Thoracic aorta (tissue), 2 donors: ENCODE results near the gene COL6A6. TPM values are rescaled to one million over a fixed set of nuclear protein-coding genes. Genes with fewer than 3 reads are reported as not detected.
"Not testable (repeated sequence)": the region's sequence is repeated elsewhere in the genome, so short reads cannot be mapped to it uniquely, and the experiment has no call there.

ENCODE experiments used
- ATAC-seq: fragments of 150-250 bp; one replicate; pipeline ENCODE4 v1.8.0; 2017; ENCODE audit warnings: low read depth; ENCODE audit not compliant: insufficient number of reproducible peaks, low FRiP score
- DNase-seq: peaks from one replicate; pipeline ENCODE4 v3.0.0-alpha.2; 2020; ENCODE audit warnings: low spot score
- H3K27ac ChIP-seq, 2 donors: fragments of 200-600 bp; sonication (generic); 1 replicate in 1 of 2; 2 replicates in 1 of 2; pipeline ENCODE4 v1.5.1; 2016; ENCODE audit warnings: mild to moderate bottlenecking in 2 of 2, moderate library complexity in 2 of 2
- H3K27me3 ChIP-seq: fragments of 200-600 bp; sonication (generic); replicated peaks from 2 replicates; pipeline ENCODE4 v1.6.0; 2016; ENCODE audit warnings: mild to moderate bottlenecking; ENCODE audit not compliant: insufficient read depth
- H3K36me3 ChIP-seq: fragments of 200-600 bp; sonication (generic); one replicate; pipeline ENCODE4 v1.5.1; 2016
- H3K4me1 ChIP-seq, 2 donors: fragments of 200-600 bp; sonication (generic); 1 replicate in 1 of 2; 2 replicates in 1 of 2; pipeline versions ENCODE4 v1.5.1 to v1.6.0; 2016; ENCODE audit warnings: low read depth in 2 of 2, mild to moderate bottlenecking in 1 of 2; ENCODE audit not compliant: control insufficient read depth in 1 of 2
- H3K4me3 ChIP-seq: fragments of 200-600 bp; sonication (generic); 2 replicates; pipeline ENCODE4 v1.5.1; 2016; ENCODE audit warnings: mild to moderate bottlenecking
- H3K9me3 ChIP-seq: fragments of 200-600 bp; sonication (generic); 2 replicates; pipeline ENCODE4 v1.5.1; 2016
- CTCF ChIP-seq: fragments of 200-600 bp; sonication (generic); IDR thresholded peaks from one replicate; pipeline ENCODE4 v1.5.1; 2019; ENCODE audit warnings: antibody characterized with exemption
- total RNA-seq, 2 donors: library from RNA; depleted of rRNA; stranded (reverse); fragments of >200 nt; gene quantifications; one replicate each; pipeline versions ENCODE4 v1.1.0 to v1.2.3, GENCODE V29; 2016

Gene COL6A6
- total RNA-seq, 2 donors from 2014 or later, result 0.14 to 0.42 TPM

GRCh38 chr3:130546920-130547679 is 30.1 kb downstream of the COL6A6 start:
- DNase-seq (no peak), ATAC-seq (no peak)
- H3K36me3 ChIP-seq, result no peaks in the 10 kb centered on the region
- TF ChIP-seq CTCF, result no peak
- no peaks in the 10 kb centered on the region for H3K27me3 ChIP-seq
- no peaks in the 10 kb centered on the region for H3K9me3 ChIP-seq
- H3K27ac ChIP-seq, result no peak overlapping the region
- no peaks in the 10 kb centered on the region for H3K4me1 ChIP-seq
- no peak overlapping the region for H3K4me3 ChIP-seq

GRCh38 chr3:130547680-130548065 is 30.7 kb downstream of the COL6A6 start:
- not testable (repeated sequence) for H3K36me3 ChIP-seq, ATAC-seq, H3K27me3 ChIP-seq, H3K9me3 ChIP-seq, H3K4me1 ChIP-seq, DNase-seq, H3K27ac ChIP-seq, H3K4me3 ChIP-seq

GRCh38 chr3:130548356-130548755 is 31.4 kb downstream of the COL6A6 start:
- Histone ChIP-seq H3K9me3 (peaks cover 8% of the 10 kb centered on the region), H3K4me1 (no peaks in the 10 kb centered on the region), H3K36me3 (no peaks in the 10 kb centered on the region), H3K27me3 (no peaks in the 10 kb centered on the region), H3K4me3 (no peak overlapping the region), H3K27ac (no peak overlapping the region)
- ATAC-seq (no peak), DNase-seq (no peak)
- no peak for TF ChIP-seq CTCF

- H3K27me3 ChIP-seq, result no peaks in the 10 kb centered on the region
- DNase-seq (no peak), ATAC-seq (no peak)
- H3K4me3 ChIP-seq, result no peak overlapping the region
- no peak overlapping the region for H3K27ac ChIP-seq
- peaks cover 4 to 10% of the 10 kb centered on the region in 2 donors for H3K4me1 ChIP-seq
- peaks cover 4% of the 10 kb centered on the region for H3K9me3 ChIP-seq
- H3K36me3 ChIP-seq, result no peaks in the 10 kb centered on the region
- TF ChIP-seq CTCF, result no peak
Measured at GRCh38 chr3:130557336-130558035, 40.5 kb downstream of the COL6A6 start.

GRCh38 chr3:130558366-130558765 is 41.4 kb downstream of the COL6A6 start:
- H3K9me3 ChIP-seq, result no peaks in the 10 kb centered on the region

More at GRCh38 chr3:130558366-130558765, 41.4 kb downstream of the COL6A6 start:
- ATAC-seq (no peak), DNase-seq (no peak)
- Histone ChIP-seq H3K27ac (no peak overlapping the region), H3K27me3 (no peaks in the 10 kb centered on the region), H3K4me1 (peaks cover 4 to 10% of the 10 kb centered on the region in 2 donors), H3K36me3 (no peaks in the 10 kb centered on the region), H3K4me3 (no peak overlapping the region)
- no peak for TF ChIP-seq CTCF
